Lower leg skin (tissue), 3 donors: ENCODE data around the gene ISM1.

ENCODE experiments used
- POLR2A ChIP-seq, 2 donors: fragments of 450-650 bp; IDR thresholded peaks; one replicate each; pipeline ENCODE4 v1.6.1; 2016 to 2017; ENCODE audit warnings: antibody characterized with exemption in 2 of 2, mild to moderate bottlenecking in 1 of 2, moderate library complexity in 1 of 2
- TF ChIP-seq, protein P1 (sequence below), 3 donors: fragments of 450-650 bp; IDR thresholded peaks; one replicate each; pipeline ENCODE4 v1.5.1; 2016; ENCODE audit warnings: antibody characterized with exemption in 3 of 3, mild to moderate bottlenecking in 3 of 3, moderate library complexity in 2 of 3

DNA sequence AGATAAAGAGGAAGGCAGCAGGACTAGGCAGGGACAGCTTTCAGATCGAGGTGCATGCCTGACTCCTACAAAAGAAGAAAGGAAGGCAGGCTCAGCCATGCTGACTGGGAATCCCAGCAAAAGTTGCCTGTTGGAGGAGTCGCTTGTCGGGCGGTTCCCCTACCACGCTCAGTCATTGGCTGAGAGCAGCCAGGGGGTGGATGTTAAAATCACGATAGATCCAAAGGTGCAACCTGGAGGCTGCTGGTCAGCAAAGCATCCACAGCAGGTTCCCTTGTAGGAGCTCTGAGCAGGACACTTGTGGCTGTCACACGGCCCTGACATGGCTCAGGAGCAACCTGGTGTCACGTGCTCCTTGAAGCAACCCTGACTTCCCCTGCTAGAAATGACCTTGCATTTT, 74.6 kb downstream of the ISM1 start:
- no peak for TF ChIP-seq POLR2A (IDR thresholded peaks at IDR 0.05)
- TF ChIP-seq, protein P1, sequence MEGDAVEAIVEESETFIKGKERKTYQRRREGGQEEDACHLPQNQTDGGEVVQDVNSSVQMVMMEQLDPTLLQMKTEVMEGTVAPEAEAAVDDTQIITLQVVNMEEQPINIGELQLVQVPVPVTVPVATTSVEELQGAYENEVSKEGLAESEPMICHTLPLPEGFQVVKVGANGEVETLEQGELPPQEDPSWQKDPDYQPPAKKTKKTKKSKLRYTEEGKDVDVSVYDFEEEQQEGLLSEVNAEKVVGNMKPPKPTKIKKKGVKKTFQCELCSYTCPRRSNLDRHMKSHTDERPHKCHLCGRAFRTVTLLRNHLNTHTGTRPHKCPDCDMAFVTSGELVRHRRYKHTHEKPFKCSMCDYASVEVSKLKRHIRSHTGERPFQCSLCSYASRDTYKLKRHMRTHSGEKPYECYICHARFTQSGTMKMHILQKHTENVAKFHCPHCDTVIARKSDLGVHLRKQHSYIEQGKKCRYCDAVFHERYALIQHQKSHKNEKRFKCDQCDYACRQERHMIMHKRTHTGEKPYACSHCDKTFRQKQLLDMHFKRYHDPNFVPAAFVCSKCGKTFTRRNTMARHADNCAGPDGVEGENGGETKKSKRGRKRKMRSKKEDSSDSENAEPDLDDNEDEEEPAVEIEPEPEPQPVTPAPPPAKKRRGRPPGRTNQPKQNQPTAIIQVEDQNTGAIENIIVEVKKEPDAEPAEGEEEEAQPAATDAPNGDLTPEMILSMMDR (IDR thresholded peaks at IDR 0.05): no peak
